Gastrocnemius medialis (tissue), 4 donors: ENCODE results near the gene FBXL7.

Experiments
- CTCF ChIP-seq, 5 experiments: fragments of 450-650 bp in 3 of 5; fragments of 200-600 bp in 2 of 5; sonication (generic) in 2 of 5; IDR thresholded peaks in 4 of 5; conservative IDR thresholded peaks in 1 of 5; 1 replicate in 4 of 5; 2 replicates in 1 of 5; pipeline ENCODE4 v1.5.1; 2016 to 2019; ENCODE audit warnings: antibody characterized with exemption in 5 of 5, mild to moderate bottlenecking in 3 of 5, moderate library complexity in 3 of 5
- POLR2A ChIP-seq, 2 donors: fragments of 450-650 bp; IDR thresholded peaks; one replicate each; pipeline ENCODE4 v1.6.1; 2017; ENCODE audit warnings: antibody characterized with exemption in 2 of 2, mild to moderate bottlenecking in 2 of 2, moderate library complexity in 2 of 2

GRCh38 chr5:15914638-15915037 lies 414.7 kb downstream of the FBXL7 start:
- TF ChIP-seq CTCF (IDR thresholded peaks at IDR 0.05 in 4 of 5, conservative IDR thresholded peaks at IDR 0.05 in 1 of 5) (no peak), POLR2A (IDR thresholded peaks at IDR 0.05) (no peak)
